ENCODE measurements around the gene ELF5. TPM values are rescaled to one million over a fixed set of nuclear protein-coding genes. Genes with fewer than 3 reads are reported as not detected.

Gene ELF5
- polyA plus RNA-seq (2011; rRNA removed): not detected in 2 replicates
- polyA minus RNA-seq (2011; rRNA and poly(A)+ RNA removed): not detected in 2 replicates

DNA sequence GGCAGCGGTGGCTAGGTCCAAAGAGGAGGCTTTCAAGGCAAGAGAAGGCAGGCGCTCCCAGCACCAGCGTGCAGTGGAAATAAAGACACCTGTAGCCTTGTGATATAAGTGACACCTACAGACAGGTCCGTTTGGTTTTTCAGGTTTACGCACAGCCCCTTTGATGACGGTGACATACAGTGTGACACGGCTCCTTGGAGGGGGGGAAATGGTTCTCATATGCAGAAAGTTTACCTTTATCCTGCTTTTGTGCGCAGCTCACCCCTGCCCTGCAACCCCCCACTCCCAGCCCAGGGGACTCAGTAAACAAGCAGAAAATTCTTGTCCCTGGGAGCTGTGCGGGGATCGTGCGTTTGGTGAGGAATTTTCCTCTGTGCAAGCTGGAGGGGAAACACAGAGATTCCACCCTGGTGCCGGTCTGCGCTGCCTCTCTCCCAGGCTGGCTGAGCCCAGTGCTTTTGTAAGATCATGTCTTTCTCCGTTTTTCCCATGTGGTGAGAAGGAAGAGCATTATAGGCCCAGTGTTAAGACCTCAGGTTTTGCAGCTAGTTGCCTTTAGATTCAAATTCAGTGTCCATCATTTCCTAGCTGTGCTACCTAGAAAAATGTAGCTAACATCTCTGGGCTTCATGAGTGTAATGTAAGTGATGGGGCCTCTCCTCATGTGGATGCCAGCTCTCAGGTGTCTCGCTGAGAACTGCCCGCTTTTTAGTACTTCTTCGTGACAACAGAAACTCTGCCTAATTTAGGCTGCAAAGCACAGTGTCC lies at the start of gene ELF5:
ELF5 (minus strand) TSS at position 113 of the 768 bp plus-strand sequence. CDS start 8,045 bp downstream, outside the sequence.
- POLR2A ChIA-PET: no interaction called here

DNA sequence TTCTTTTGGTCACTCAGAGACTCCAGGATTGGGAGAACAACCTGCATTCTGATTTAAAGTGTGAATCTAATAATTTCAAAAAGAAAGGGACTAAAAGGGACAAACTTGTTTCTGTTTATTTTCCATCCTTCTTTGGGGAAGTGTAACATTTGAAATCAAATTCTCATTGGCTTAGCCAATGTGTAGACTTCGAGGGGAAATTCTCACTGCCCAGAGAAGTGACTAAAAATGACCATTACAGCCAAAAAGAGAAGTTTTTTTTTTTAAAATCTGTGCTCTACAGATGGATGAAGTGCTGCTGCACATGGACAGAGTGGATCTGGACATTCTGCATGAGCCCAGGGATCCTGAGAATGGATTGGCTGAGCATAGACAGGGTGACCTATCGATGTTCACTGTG lies 49.4 kb upstream of the ELF5 start:
- Histone ChIP-seq H3K27ac (ENCODE audit: low read depth, low read length) (no peak overlapping the region), H3K4me3 (ENCODE audit: low read depth, low read length) (no peak overlapping the region), H3K9me3 (ENCODE audit: control insufficient read depth, insufficient read depth, low read length) (no peaks in the 10 kb centered on the region), H3K27me3 (ENCODE audit: control insufficient read depth, insufficient read depth, low read length) (peaks cover 32% of the 10 kb centered on the region)
- CTCF ChIA-PET: no interaction called here
- POLR2A ChIA-PET: no interaction called here
- TF ChIP-seq, protein P1, sequence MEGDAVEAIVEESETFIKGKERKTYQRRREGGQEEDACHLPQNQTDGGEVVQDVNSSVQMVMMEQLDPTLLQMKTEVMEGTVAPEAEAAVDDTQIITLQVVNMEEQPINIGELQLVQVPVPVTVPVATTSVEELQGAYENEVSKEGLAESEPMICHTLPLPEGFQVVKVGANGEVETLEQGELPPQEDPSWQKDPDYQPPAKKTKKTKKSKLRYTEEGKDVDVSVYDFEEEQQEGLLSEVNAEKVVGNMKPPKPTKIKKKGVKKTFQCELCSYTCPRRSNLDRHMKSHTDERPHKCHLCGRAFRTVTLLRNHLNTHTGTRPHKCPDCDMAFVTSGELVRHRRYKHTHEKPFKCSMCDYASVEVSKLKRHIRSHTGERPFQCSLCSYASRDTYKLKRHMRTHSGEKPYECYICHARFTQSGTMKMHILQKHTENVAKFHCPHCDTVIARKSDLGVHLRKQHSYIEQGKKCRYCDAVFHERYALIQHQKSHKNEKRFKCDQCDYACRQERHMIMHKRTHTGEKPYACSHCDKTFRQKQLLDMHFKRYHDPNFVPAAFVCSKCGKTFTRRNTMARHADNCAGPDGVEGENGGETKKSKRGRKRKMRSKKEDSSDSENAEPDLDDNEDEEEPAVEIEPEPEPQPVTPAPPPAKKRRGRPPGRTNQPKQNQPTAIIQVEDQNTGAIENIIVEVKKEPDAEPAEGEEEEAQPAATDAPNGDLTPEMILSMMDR (IDR thresholded peaks at IDR 0.05; ENCODE audit: low read depth, low read length): no peak
- DNase-seq (ENCODE audit: low read depth, low spot score): no peak

More for the DNA sequence above, at the start of gene ELF5:
- H3K27me3 ChIP-seq (ENCODE audit: control insufficient read depth, insufficient read depth, low read length): peaks cover 2% of the 10 kb centered on the region
- TF ChIP-seq, protein P1 (IDR thresholded peaks at IDR 0.05; ENCODE audit: low read depth, low read length): no peak
- H3K4me3 ChIP-seq (ENCODE audit: low read depth, low read length): no peak within 1 kb of the TSS
- no peaks in the 10 kb centered on the region for H3K9me3 ChIP-seq (ENCODE audit: control insufficient read depth, insufficient read depth, low read length)
- DNase-seq (ENCODE audit: low read depth, low spot score): no peak
- no peak within 1 kb of the TSS for H3K27ac ChIP-seq (ENCODE audit: low read depth, low read length)
- CTCF ChIA-PET: interaction anchor here (0.7 to 4.1 kb wide), 12 partner anchors 11 to 402 kb away, joined by 3 to 14 read pairs (median 4); partner anchors contain the start of gene APIP

DNA sequence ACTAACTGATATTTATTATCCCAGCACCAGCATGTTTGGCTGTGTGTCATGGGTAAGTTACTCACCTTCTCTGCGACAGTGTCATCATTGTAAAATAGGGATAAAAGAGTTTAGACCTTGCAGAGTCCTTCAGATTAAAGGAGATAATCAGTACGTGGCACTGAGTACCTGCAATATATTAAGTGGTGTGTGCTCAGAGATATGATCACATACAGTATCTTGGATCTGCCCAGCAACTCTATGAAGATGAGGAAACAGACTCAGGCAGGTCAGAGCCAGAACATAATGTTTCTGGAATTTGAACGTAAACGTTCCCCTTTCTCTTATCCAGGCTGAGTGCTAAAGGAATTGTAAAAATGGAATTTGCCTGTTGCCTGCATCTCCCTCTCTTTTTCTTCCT lies 46.9 kb upstream of the ELF5 start:
- CTCF ChIA-PET: no interaction called here

DNA sequence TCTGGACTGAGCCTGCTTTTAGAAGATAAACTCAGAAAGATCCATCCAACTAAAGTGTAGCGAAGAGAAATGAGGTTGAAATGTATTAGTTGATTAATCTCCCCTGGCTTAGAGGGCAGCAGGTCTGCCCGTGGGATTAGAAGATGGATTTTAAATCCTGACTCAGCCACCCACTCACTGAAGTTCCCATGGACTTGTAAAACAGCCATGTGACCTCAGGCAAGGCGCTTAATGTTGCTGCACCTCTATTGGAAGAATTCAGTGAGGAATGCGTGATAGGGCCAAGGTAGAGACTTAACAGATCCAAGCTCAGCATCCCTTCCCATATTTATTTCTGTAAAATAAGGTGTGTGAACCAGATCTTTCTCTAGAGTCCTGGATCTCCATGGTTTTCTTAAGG lies 45.1 kb upstream of the ELF5 start:
- peaks cover 49% of the 10 kb centered on the region for H3K27me3 ChIP-seq (ENCODE audit: control insufficient read depth, insufficient read depth, low read length)
- ChIA-PET CTCF (interaction anchor here (0.5 kb wide), 1 partner anchor 592 kb away, joined by 3 read pairs; no protein-coding TSS in a partner anchor), POLR2A (no interaction called here)
- no peaks in the 10 kb centered on the region for H3K9me3 ChIP-seq (ENCODE audit: control insufficient read depth, insufficient read depth, low read length)
- no peak overlapping the region for H3K27ac ChIP-seq (ENCODE audit: low read depth, low read length)
- no peak overlapping the region for H3K4me3 ChIP-seq (ENCODE audit: low read depth, low read length)
- DNase-seq (ENCODE audit: low read depth, low spot score): no peak
- TF ChIP-seq, protein P1 (IDR thresholded peaks at IDR 0.05; ENCODE audit: low read depth, low read length): no peak

More for the DNA sequence above, 46.9 kb upstream of the ELF5 start:
- TF ChIP-seq, protein P1 (IDR thresholded peaks at IDR 0.05; ENCODE audit: low read depth, low read length): no peak
- peaks cover 36% of the 10 kb centered on the region for H3K27me3 ChIP-seq (ENCODE audit: control insufficient read depth, insufficient read depth, low read length)
- no peak overlapping the region for H3K27ac ChIP-seq (ENCODE audit: low read depth, low read length)
- no peak for DNase-seq (ENCODE audit: low read depth, low spot score)
- H3K9me3 ChIP-seq (ENCODE audit: control insufficient read depth, insufficient read depth, low read length): no peaks in the 10 kb centered on the region
- POLR2A ChIA-PET: no interaction called here
- no peak overlapping the region for H3K4me3 ChIP-seq (ENCODE audit: low read depth, low read length)

DNA sequence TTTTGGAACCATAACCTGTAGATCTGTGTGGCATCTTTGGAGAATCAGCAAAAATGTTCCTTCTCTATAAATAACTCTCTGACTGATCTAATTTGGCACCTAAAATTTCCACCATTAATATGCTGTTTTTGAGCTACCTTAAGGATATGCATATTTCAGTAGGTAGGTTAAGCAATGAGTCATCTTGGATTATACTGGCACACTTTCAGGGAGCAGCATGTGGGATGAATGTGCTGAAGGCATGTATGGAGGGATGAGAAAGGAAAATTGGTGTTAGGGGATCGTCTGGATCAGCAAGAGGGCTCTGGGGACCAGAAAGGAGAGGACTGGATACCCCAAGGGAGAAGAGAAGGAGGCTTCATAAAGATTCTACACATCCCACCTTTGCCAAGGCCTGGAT lies 44.6 kb upstream of the ELF5 start:
- H3K27ac ChIP-seq (ENCODE audit: low read depth, low read length): no peak overlapping the region
- POLR2A ChIA-PET: interaction anchor here (0.6 kb wide), 1 partner anchor 161 kb away, joined by 4 read pairs; no protein-coding TSS in a partner anchor
- no peak overlapping the region for H3K4me3 ChIP-seq (ENCODE audit: low read depth, low read length)
- no peaks in the 10 kb centered on the region for H3K9me3 ChIP-seq (ENCODE audit: control insufficient read depth, insufficient read depth, low read length)
- H3K27me3 ChIP-seq (ENCODE audit: control insufficient read depth, insufficient read depth, low read length): peaks cover 47% of the 10 kb centered on the region
- DNase-seq (ENCODE audit: low read depth, low spot score): no peak
- TF ChIP-seq, protein P1 (IDR thresholded peaks at IDR 0.05; ENCODE audit: low read depth, low read length): no peak
- CTCF ChIA-PET: interaction anchor here (0.5 kb wide), 1 partner anchor 591 kb away, joined by 3 read pairs; no protein-coding TSS in a partner anchor

All from AG04450 (cell line).